ENCODE measurements around the gene TTYH3. TPM values are rescaled to one million over a fixed set of nuclear protein-coding genes. Genes with fewer than 3 reads are reported as not detected.

Gene TTYH3
- total and polyA plus RNA-seq, 7 experiments from 2014 or later, result 0.53 to 115 (median 18.1) TPM

- Mint-ChIP-seq H3K9me3 (no peaks in the 10 kb centered on the region), H3K27ac (no peak overlapping the region), H3K4me3 (no peak overlapping the region)
These were observed 49.2 kb downstream of the TTYH3 start for GRCh38 chr7:2680792-2681490.

GRCh38 chr7:2681929-2682799 lies 50.4 kb downstream of the TTYH3 start:
- CTCF ChIA-PET, result interaction anchor here (0.6 to 1.4 kb wide), 3 partner anchors 29 to 230 kb away, joined by 3 to 8 read pairs (median 5); no protein-coding TSS in a partner anchor
- ATAC-seq (no peak), DNase-seq (no peak)
- H3K4me1 Mint-ChIP-seq, result peaks cover 0 to 1% (median 0%) of the 10 kb centered on the region in 7 donors
- intact Hi-C loops (cut with micrococcal nuclease), result loop anchor here in 1 of 2 donors (2.0 kb wide), 1 partner anchor 231 kb away; no protein-coding TSS in a partner anchor
- H3K27me3 Mint-ChIP-seq, result peaks cover 7 to 12% (median 8%) of the 10 kb centered on the region in 5 donors
- no peaks in the 10 kb centered on the region for H3K9me3 Mint-ChIP-seq
- H3K4me1 ChIP-seq (ENCODE audit: control insufficient read depth in 2 of 2, insufficient read depth in 2 of 2, low read length in 2 of 2), result no peaks in the 10 kb centered on the region
- H3K4me3 ChIP-seq (ENCODE audit: low read length), result no peak overlapping the region
- no peak overlapping the region for H3K27ac Mint-ChIP-seq
- no peaks in the 10 kb centered on the region for H3K9me3 ChIP-seq (ENCODE audit: control insufficient read depth in 2 of 3, low read length in 3 of 3)
- H3K27ac ChIP-seq (ENCODE audit: low read depth, low read length), result no peak overlapping the region
- H3K36me3 ChIP-seq (ENCODE audit: control insufficient read depth in 2 of 3, insufficient read depth in 3 of 3, low read length in 3 of 3), result no peaks in the 10 kb centered on the region
- no peaks in the 10 kb centered on the region for H3K36me3 Mint-ChIP-seq
- POLR2A ChIA-PET, result no interaction called here
- H3K27me3 ChIP-seq (ENCODE audit: control insufficient read depth in 2 of 2, insufficient read depth in 2 of 2, low read length in 2 of 2), result no peaks in the 10 kb centered on the region
- no peak overlapping the region for H3K4me3 Mint-ChIP-seq

More at GRCh38 chr7:2680792-2681490, 49.2 kb downstream of the TTYH3 start:
- Mint-ChIP-seq H3K27me3 (peaks cover 1 to 6% (median 2%) of the 10 kb centered on the region in 5 donors), H3K36me3 (no peaks in the 10 kb centered on the region), H3K4me1 (no peaks in the 10 kb centered on the region)
- H3K4me3 ChIP-seq (ENCODE audit: low read length), result no peak overlapping the region
- intact Hi-C loops (cut with micrococcal nuclease), result loop anchor here in 1 of 2 donors (2.0 kb wide), 1 partner anchor 230 kb away; no protein-coding TSS in a partner anchor
- H3K36me3 ChIP-seq (ENCODE audit: control insufficient read depth in 2 of 3, insufficient read depth in 3 of 3, low read length in 3 of 3), result no peaks in the 10 kb centered on the region
- H3K9me3 ChIP-seq (ENCODE audit: control insufficient read depth in 2 of 3, low read length in 3 of 3), result no peaks in the 10 kb centered on the region
- CTCF ChIA-PET, result interaction anchor here (0.7 to 1.8 kb wide), 7 partner anchors 10 to 1482 kb away, joined by 3 to 5 read pairs (median 4); no protein-coding TSS in a partner anchor
- no peak overlapping the region for H3K27ac ChIP-seq (ENCODE audit: low read depth, low read length)
- ATAC-seq, result peak; percentile 74
- DNase-seq, result peak in 7 of 9 donors; percentile 25 to 60 (median 32)
- POLR2A ChIA-PET, result no interaction called here
- H3K27me3 ChIP-seq (ENCODE audit: control insufficient read depth in 2 of 2, insufficient read depth in 2 of 2, low read length in 2 of 2), result no peaks in the 10 kb centered on the region
- H3K4me1 ChIP-seq (ENCODE audit: control insufficient read depth in 2 of 2, insufficient read depth in 2 of 2, low read length in 2 of 2), result no peaks in the 10 kb centered on the region

GRCh38 chr7:2684501-2684900 lies 52.7 kb downstream of the TTYH3 start:
- Mint-ChIP-seq H3K27ac (no peak overlapping the region), H3K36me3 (no peaks in the 10 kb centered on the region), H3K27me3 (peaks cover 16 to 27% (median 20%) of the 10 kb centered on the region in 5 donors), H3K4me3 (no peak overlapping the region), H3K4me1 (peaks cover 0 to 8% (median 5%) of the 10 kb centered on the region in 7 donors), H3K9me3 (no peaks in the 10 kb centered on the region)
- intact Hi-C loops (cut with micrococcal nuclease), result no loop called here
- Histone ChIP-seq H3K36me3 (ENCODE audit: control insufficient read depth in 2 of 3, insufficient read depth in 3 of 3, low read length in 3 of 3) (no peaks in the 10 kb centered on the region), H3K27ac (ENCODE audit: low read depth, low read length) (no peak overlapping the region), H3K27me3 (ENCODE audit: control insufficient read depth in 2 of 2, insufficient read depth in 2 of 2, low read length in 2 of 2) (peaks cover 7 to 9% of the 10 kb centered on the region in 2 donors), H3K4me3 (ENCODE audit: low read length) (no peak overlapping the region), H3K4me1 (ENCODE audit: control insufficient read depth in 2 of 2, insufficient read depth in 2 of 2, low read length in 2 of 2) (peaks cover 0 to 11% of the 10 kb centered on the region in 2 donors), H3K9me3 (ENCODE audit: control insufficient read depth in 2 of 3, low read length in 3 of 3) (no peaks in the 10 kb centered on the region)
- ATAC-seq (no peak), DNase-seq (no peak)
- ChIA-PET POLR2A (no interaction called here), CTCF (no interaction called here)

GRCh38 chr7:2686101-2686500 lies 54.3 kb downstream of the TTYH3 start:
- ChIA-PET POLR2A (no interaction called here), CTCF (no interaction called here)
- no peak overlapping the region for H3K27ac Mint-ChIP-seq
- no peaks in the 10 kb centered on the region for H3K36me3 ChIP-seq (ENCODE audit: control insufficient read depth in 2 of 3, insufficient read depth in 3 of 3, low read length in 3 of 3)
- no peak overlapping the region for H3K4me3 ChIP-seq (ENCODE audit: low read length)
- no peaks in the 10 kb centered on the region for H3K9me3 Mint-ChIP-seq
- H3K9me3 ChIP-seq (ENCODE audit: control insufficient read depth in 2 of 3, low read length in 3 of 3), result no peaks in the 10 kb centered on the region
- H3K27me3 ChIP-seq (ENCODE audit: control insufficient read depth in 2 of 2, insufficient read depth in 2 of 2, low read length in 2 of 2), result peaks cover 7 to 11% of the 10 kb centered on the region in 2 donors
- H3K4me1 ChIP-seq (ENCODE audit: control insufficient read depth in 2 of 2, insufficient read depth in 2 of 2, low read length in 2 of 2), result peaks cover 0 to 11% of the 10 kb centered on the region in 2 donors
- ATAC-seq (no peak), DNase-seq (no peak)
- H3K4me3 Mint-ChIP-seq, result peak overlapping the region in 1 of 10 donors; percentile 21
- H3K4me1 Mint-ChIP-seq, result peaks cover 0 to 8% (median 5%) of the 10 kb centered on the region in 7 donors
- no peaks in the 10 kb centered on the region for H3K36me3 Mint-ChIP-seq
- intact Hi-C loops (cut with micrococcal nuclease), result no loop called here
- peaks cover 25 to 43% (median 30%) of the 10 kb centered on the region in 5 donors for H3K27me3 Mint-ChIP-seq
- no peak overlapping the region for H3K27ac ChIP-seq (ENCODE audit: low read depth, low read length)

GRCh38 chr7:2687338-2687869 lies 55.6 kb downstream of the TTYH3 start:
- ATAC-seq (no peak), DNase-seq (no peak)
- no peaks in the 10 kb centered on the region for H3K36me3 ChIP-seq (ENCODE audit: control insufficient read depth in 2 of 3, insufficient read depth in 3 of 3, low read length in 3 of 3)
- H3K36me3 Mint-ChIP-seq, result no peaks in the 10 kb centered on the region
- peaks cover 25 to 49% (median 30%) of the 10 kb centered on the region in 5 donors for H3K27me3 Mint-ChIP-seq
- intact Hi-C loops (cut with micrococcal nuclease), result no loop called here
- peak overlapping the region in 2 of 10 donors; percentile 25 to 44 for H3K4me3 Mint-ChIP-seq
- ChIA-PET CTCF (interaction anchor here (0.6 to 0.7 kb wide), 2 partner anchors 108 to 199 kb away, joined by 3 read pairs; no protein-coding TSS in a partner anchor), POLR2A (no interaction called here)
- no peaks in the 10 kb centered on the region for H3K9me3 ChIP-seq (ENCODE audit: control insufficient read depth in 2 of 3, low read length in 3 of 3)
- peaks cover 0 to 8% (median 5%) of the 10 kb centered on the region in 7 donors for H3K4me1 Mint-ChIP-seq
- H3K4me3 ChIP-seq (ENCODE audit: low read length), result no peak overlapping the region
- H3K27me3 ChIP-seq (ENCODE audit: control insufficient read depth in 2 of 2, insufficient read depth in 2 of 2, low read length in 2 of 2), result peaks cover 7 to 11% of the 10 kb centered on the region in 2 donors
- H3K27ac ChIP-seq (ENCODE audit: low read depth, low read length), result no peak overlapping the region
- H3K4me1 ChIP-seq (ENCODE audit: control insufficient read depth in 2 of 2, insufficient read depth in 2 of 2, low read length in 2 of 2), result peaks cover 0 to 11% of the 10 kb centered on the region in 2 donors
- no peaks in the 10 kb centered on the region for H3K9me3 Mint-ChIP-seq
- H3K27ac Mint-ChIP-seq, result no peak overlapping the region

GRCh38 chr7:2687881-2688318 lies 56.1 kb downstream of the TTYH3 start, which contains the start of gene AMZ1:
Gene AMZ1 (plus strand): TSS chr7:2688202. CDS start chr7:2700452, 12,250 bp downstream.
- no peak within 1 kb of the TSS for H3K27ac Mint-ChIP-seq
- no peaks in the 10 kb centered on the region for H3K36me3 ChIP-seq (ENCODE audit: control insufficient read depth in 2 of 3, insufficient read depth in 3 of 3, low read length in 3 of 3)
- no peak within 1 kb of the TSS for H3K4me3 ChIP-seq (ENCODE audit: low read length)
- H3K9me3 ChIP-seq (ENCODE audit: control insufficient read depth in 2 of 3, low read length in 3 of 3), result no peaks in the 10 kb centered on the region
- no peaks in the 10 kb centered on the region for H3K9me3 Mint-ChIP-seq
- no peak within 1 kb of the TSS for H3K27ac ChIP-seq (ENCODE audit: low read depth, low read length)
- ATAC-seq, result peak; percentile 28
- peaks cover 0 to 8% (median 5%) of the 10 kb centered on the region in 7 donors for H3K4me1 Mint-ChIP-seq
- ChIA-PET POLR2A (no interaction called here), CTCF (no interaction called here)
- intact Hi-C loops (cut with micrococcal nuclease), result no loop called here
- no peaks in the 10 kb centered on the region for H3K36me3 Mint-ChIP-seq
- H3K4me1 ChIP-seq (ENCODE audit: control insufficient read depth in 2 of 2, insufficient read depth in 2 of 2, low read length in 2 of 2), result peaks cover 0 to 11% of the 10 kb centered on the region in 2 donors
- DNase-seq, result no peak
- H3K27me3 ChIP-seq (ENCODE audit: control insufficient read depth in 2 of 2, insufficient read depth in 2 of 2, low read length in 2 of 2), result peaks cover 7 to 11% of the 10 kb centered on the region in 2 donors
- H3K4me3 Mint-ChIP-seq, result peak within 1 kb of the TSS in 2 of 10 donors; percentile 25 to 51
- peaks cover 25 to 49% (median 30%) of the 10 kb centered on the region in 5 donors for H3K27me3 Mint-ChIP-seq

All from naive thymus-derived CD4-positive, alpha-beta T cell (primary cell).